Left lung (tissue), 10 donors: Measurements from ENCODE around the gene UBE2U. TPM values are rescaled to one million over a fixed set of nuclear protein-coding genes. Genes with fewer than 3 reads are reported as not detected.

ENCODE experiments used
- ATAC-seq: fragments of 200-7000 bp; cut with Tn5 transposase; one replicate; pipeline ENCODE4 v1.9.1; 2020; ENCODE audit warnings: moderate library complexity
- DNase-seq, 4 donors: peaks; one replicate each; pipeline ENCODE4 v3.0.0-alpha.2; 2013 to 2020
- H3K27ac ChIP-seq, 2 donors: fragments of 200-600 bp; sonication (generic) in 1 of 2; one replicate each; pipeline versions ENCODE4 v1.5.0 to v1.8.0; 2020 to 2021
- H3K27me3 ChIP-seq, 2 donors: fragments of 200-600 bp; sonication (generic) in 1 of 2; one replicate each; pipeline versions ENCODE4 v1.5.0 to v1.8.0; 2020 to 2021
- H3K36me3 ChIP-seq, 2 donors: fragments of 200-600 bp; sonication (generic) in 1 of 2; one replicate each; pipeline versions ENCODE4 v1.5.0 to v1.8.0; 2020 to 2021
- H3K4me1 ChIP-seq, 2 donors: fragments of 200-600 bp; one replicate each; pipeline ENCODE4 v1.8.0; 2021
- H3K4me3 ChIP-seq, 2 donors: fragments of 200-600 bp; sonication (generic) in 1 of 2; one replicate each; pipeline versions ENCODE4 v1.5.0 to v1.8.0; 2020 to 2021; ENCODE audit warnings: mild to moderate bottlenecking in 1 of 2
- H3K9me3 ChIP-seq, 2 donors: fragments of 200-600 bp; sonication (generic) in 1 of 2; one replicate each; pipeline versions ENCODE4 v1.5.0 to v1.8.0; 2020 to 2021
- CTCF ChIP-seq, 2 donors: fragments of 200-600 bp; sonication (generic) in 1 of 2; IDR thresholded peaks; one replicate each; pipeline versions ENCODE4 v1.5.0 to v1.8.0; 2021; ENCODE audit warnings: antibody characterized with exemption in 2 of 2
- intact Hi-C, 2 donors: fragments of 100-400 bp; cut with DNase I; formaldehyde crosslinking; loops; one replicate each; pipeline versions ENCODE4 v1.11.2 to v1.14.2; 2022
- polyA plus RNA-seq, 6 donors: library from polyadenylated mRNA; unstranded; fragments of 120-200 nt; gene quantifications; one replicate each; pipeline ENCODE4 v1.2.1, GENCODE V29; 2013; ENCODE audit not compliant: insufficient read length in 6 of 6
- total RNA-seq, 2 donors: library from RNA; stranded (reverse); fragmentation: NEBNext Ultra II Directional; extraction: Animal tissue kit (Norgen Biotek cat#: 25700); gene quantifications; one replicate each; pipeline ENCODE4 v1.2.1, GENCODE V29; 2021
- donor health status: DM: no; HTN: yes; CAD: no.
- donor health status: DM: no; HTN: no; CAD: no.

The UBE2U gene
- total and polyA plus RNA-seq, 8 donors, result 0.21 to 0.41 (median 0.37) TPM; not detected in 5

GRCh38 chr1:64228167-64228957 is 24.9 kb downstream of the UBE2U start:
- Histone ChIP-seq H3K4me1 (no peaks in the 10 kb centered on the region), H3K9me3 (no peaks in the 10 kb centered on the region), H3K27me3 (no peaks in the 10 kb centered on the region), H3K36me3 (no peaks in the 10 kb centered on the region), H3K4me3 (no peak overlapping the region), H3K27ac (no peak overlapping the region)
- intact Hi-C loops, result no loop called here
- no peak for TF ChIP-seq CTCF (IDR thresholded peaks at IDR 0.05)
- ATAC-seq (no peak), DNase-seq (no peak)

GRCh38 chr1:64229307-64229706 is 25.9 kb downstream of the UBE2U start:
- no peaks in the 10 kb centered on the region for H3K4me1 ChIP-seq
- intact Hi-C loops, result no loop called here

GRCh38 chr1:64231153-64231552 is 27.7 kb downstream of the UBE2U start:
- intact Hi-C loops, result no loop called here
- H3K36me3 ChIP-seq, result no peaks in the 10 kb centered on the region
- no peak for TF ChIP-seq CTCF (IDR thresholded peaks at IDR 0.05)
- no peak overlapping the region for H3K4me3 ChIP-seq
- H3K4me1 ChIP-seq, result no peaks in the 10 kb centered on the region
- ATAC-seq (no peak), DNase-seq (no peak)
- no peaks in the 10 kb centered on the region for H3K9me3 ChIP-seq
- H3K27ac ChIP-seq, result no peak overlapping the region
- no peaks in the 10 kb centered on the region for H3K27me3 ChIP-seq

More at GRCh38 chr1:64229307-64229706, 25.9 kb downstream of the UBE2U start:
- TF ChIP-seq CTCF (IDR thresholded peaks at IDR 0.05), result no peak
- Histone ChIP-seq H3K27me3 (no peaks in the 10 kb centered on the region), H3K36me3 (no peaks in the 10 kb centered on the region), H3K27ac (no peak overlapping the region), H3K4me3 (no peak overlapping the region), H3K9me3 (no peaks in the 10 kb centered on the region)
- no peak for ATAC-seq
- no peak for DNase-seq

GRCh38 chr1:64231654-64232053 is 28.2 kb downstream of the UBE2U start:
- Histone ChIP-seq H3K4me1 (no peaks in the 10 kb centered on the region), H3K4me3 (no peak overlapping the region), H3K27ac (no peak overlapping the region), H3K27me3 (no peaks in the 10 kb centered on the region), H3K36me3 (no peaks in the 10 kb centered on the region), H3K9me3 (no peaks in the 10 kb centered on the region)
- no peak for DNase-seq
- intact Hi-C loops, result no loop called here
- ATAC-seq, result no peak
- no peak for TF ChIP-seq CTCF (IDR thresholded peaks at IDR 0.05)

GRCh38 chr1:64234714-64235113 is 31.3 kb downstream of the UBE2U start:
- intact Hi-C loops, result no loop called here
- Histone ChIP-seq H3K9me3 (no peaks in the 10 kb centered on the region), H3K27me3 (no peaks in the 10 kb centered on the region), H3K4me3 (no peak overlapping the region), H3K36me3 (no peaks in the 10 kb centered on the region), H3K27ac (no peak overlapping the region), H3K4me1 (no peaks in the 10 kb centered on the region)
- ATAC-seq (no peak), DNase-seq (no peak)
- TF ChIP-seq CTCF (IDR thresholded peaks at IDR 0.05), result no peak
